ENCODE data around the gene KRT6B. TPM values are rescaled to one million over a fixed set of nuclear protein-coding genes. Genes with fewer than 3 reads are reported as not detected.

Gene KRT6B
- polyA plus RNA-seq, 4 donors, result 0.67 TPM; not detected in 3

DNA sequence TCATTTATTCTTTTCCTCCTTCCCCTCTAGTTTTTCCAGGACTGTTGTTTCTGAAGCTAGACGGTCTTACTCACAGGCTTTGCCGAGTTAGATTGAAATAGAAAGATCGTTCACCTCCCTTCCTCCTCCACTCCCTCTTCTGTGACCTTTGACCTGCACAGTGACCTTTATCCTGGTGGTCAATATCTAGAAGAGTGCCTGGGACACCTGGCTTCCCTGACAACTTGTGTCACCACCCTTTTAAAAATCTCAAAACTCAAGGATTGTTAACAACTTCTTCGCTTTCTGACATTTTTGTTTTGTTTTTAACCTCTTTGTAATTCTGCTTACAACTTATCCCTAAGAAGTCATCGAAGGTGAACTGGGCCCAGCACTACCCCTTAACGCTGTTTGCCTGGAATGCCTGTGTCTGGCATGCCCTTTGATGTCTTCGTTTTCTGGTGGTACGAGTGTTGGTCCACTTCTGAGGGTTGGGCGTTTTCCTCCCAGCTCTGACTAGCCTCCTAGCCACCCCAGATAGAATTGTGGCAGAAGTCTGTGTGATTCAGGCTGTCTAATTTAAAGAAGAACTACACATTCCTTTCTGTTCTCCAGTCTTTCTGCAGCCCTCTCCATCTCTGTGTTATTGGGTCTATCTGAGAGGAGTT, 15.0 kb downstream of the KRT6B start:
- Histone ChIP-seq H3K4me1 (ENCODE audit: control insufficient read depth in 3 of 3, insufficient read depth in 2 of 3, low read depth in 1 of 3, low read length in 2 of 3) (peaks cover 0 to 11% (median 5%) of the 10 kb centered on the region in 3 donors), H3K27ac (ENCODE audit: low read depth in 1 of 3, low read length in 2 of 3) (peak overlapping the region in 1 of 3 donors; percentile 27), H3K27me3 (ENCODE audit: control insufficient read depth in 3 of 3, insufficient read depth in 3 of 3, low read length in 3 of 3) (peaks cover 0 to 1% (median under 1%) of the 10 kb centered on the region in 3 donors), H3K36me3 (ENCODE audit: control insufficient read depth in 3 of 3, insufficient read depth in 2 of 3, low read depth in 1 of 3, low read length in 3 of 3) (no peaks in the 10 kb centered on the region), H3K4me3 (ENCODE audit: low read depth in 1 of 3, low read length in 3 of 3) (no peak overlapping the region), H3K9me3 (ENCODE audit: control insufficient read depth in 2 of 2, insufficient read depth in 1 of 2, low read depth in 1 of 2, low read length in 1 of 2) (no peaks in the 10 kb centered on the region)
- peak in 1 of 2 donors; percentile 73 for DNase-seq
- no peak for FAIRE-seq
- WGBS, 3 donors, result 44 to 61% (median 44%) methylated on average over 9 of the region's 9 CpGs

DNA sequence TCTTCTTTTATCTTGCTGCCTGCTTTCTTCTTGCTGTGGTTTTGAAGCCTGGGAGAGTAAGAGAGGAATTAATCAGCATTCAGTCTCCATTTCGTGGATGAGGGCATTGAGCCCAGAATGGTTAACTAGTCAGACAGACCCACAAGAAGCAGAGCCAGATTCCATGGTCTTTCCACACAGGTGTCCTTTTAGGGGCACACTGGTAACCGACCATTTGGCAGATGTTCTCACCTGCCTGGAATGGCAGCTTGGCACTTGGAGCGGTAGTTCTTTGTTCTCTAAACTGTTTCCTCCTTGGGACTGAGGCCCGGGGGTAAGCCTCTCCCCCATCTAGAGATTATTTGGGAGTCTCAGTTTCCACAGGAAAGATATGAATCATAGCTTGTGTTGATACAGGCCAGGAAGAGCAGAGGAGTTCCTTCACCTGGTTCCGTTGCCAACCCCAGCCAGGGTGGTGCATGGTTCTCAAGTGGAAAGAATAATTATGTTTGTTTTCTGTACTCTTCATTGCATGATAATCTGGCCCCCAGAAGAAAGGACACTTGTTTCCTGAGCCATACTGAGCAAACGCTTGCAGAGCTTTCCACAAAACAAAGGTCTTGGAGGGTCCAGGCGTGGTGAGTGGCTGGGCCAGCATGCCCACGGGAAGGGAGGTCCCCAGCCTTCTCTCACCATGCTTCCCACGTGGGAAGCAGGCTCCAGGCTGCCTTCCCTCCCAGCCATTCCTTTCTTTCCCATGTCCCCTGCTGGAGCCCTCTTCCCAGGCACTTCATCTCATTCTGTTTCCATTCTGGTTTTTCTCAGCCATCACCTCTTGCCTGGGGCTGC, 15.7 kb downstream of the KRT6B start:
- no peaks in the 10 kb centered on the region for H3K9me3 ChIP-seq (ENCODE audit: control insufficient read depth in 2 of 2, insufficient read depth in 1 of 2, low read depth in 1 of 2, low read length in 1 of 2)
- H3K4me1 ChIP-seq (ENCODE audit: control insufficient read depth in 3 of 3, insufficient read depth in 2 of 3, low read depth in 1 of 3, low read length in 2 of 3), result peaks cover 0 to 11% (median 5%) of the 10 kb centered on the region in 3 donors
- no peak overlapping the region for H3K27ac ChIP-seq (ENCODE audit: low read depth in 1 of 3, low read length in 2 of 3)
- no peaks in the 10 kb centered on the region for H3K36me3 ChIP-seq (ENCODE audit: control insufficient read depth in 3 of 3, insufficient read depth in 2 of 3, low read depth in 1 of 3, low read length in 3 of 3)
- FAIRE-seq (no peak), DNase-seq (no peak)
- H3K27me3 ChIP-seq (ENCODE audit: control insufficient read depth in 3 of 3, insufficient read depth in 3 of 3, low read length in 3 of 3), result peaks cover 0 to 5% (median 3%) of the 10 kb centered on the region in 3 donors
- 17 to 47% (median 33%) methylated on average over 9 of the region's 9 CpGs for WGBS, 3 donors
- H3K4me3 ChIP-seq (ENCODE audit: low read depth in 1 of 3, low read length in 3 of 3), result no peak overlapping the region

DNA sequence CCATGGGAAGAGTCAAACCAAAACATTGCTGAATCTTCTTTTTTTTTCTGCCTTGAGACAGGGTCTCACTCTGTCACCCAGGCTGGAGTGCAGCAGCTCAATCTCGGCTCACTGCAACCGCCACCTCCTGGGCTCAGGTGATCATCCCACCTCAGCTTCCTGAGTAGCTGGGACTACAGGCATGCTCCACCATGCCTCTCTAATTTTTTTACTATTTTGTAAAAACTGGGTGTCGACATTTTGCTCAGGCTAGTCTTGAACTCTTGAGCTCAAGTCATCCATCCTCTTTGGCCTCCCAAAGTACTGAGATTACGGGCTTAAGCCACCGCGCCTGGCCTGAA, 16.3 kb downstream of the KRT6B start:
- no peak overlapping the region for H3K27ac ChIP-seq (ENCODE audit: low read depth in 1 of 3, low read length in 2 of 3)

DNA sequence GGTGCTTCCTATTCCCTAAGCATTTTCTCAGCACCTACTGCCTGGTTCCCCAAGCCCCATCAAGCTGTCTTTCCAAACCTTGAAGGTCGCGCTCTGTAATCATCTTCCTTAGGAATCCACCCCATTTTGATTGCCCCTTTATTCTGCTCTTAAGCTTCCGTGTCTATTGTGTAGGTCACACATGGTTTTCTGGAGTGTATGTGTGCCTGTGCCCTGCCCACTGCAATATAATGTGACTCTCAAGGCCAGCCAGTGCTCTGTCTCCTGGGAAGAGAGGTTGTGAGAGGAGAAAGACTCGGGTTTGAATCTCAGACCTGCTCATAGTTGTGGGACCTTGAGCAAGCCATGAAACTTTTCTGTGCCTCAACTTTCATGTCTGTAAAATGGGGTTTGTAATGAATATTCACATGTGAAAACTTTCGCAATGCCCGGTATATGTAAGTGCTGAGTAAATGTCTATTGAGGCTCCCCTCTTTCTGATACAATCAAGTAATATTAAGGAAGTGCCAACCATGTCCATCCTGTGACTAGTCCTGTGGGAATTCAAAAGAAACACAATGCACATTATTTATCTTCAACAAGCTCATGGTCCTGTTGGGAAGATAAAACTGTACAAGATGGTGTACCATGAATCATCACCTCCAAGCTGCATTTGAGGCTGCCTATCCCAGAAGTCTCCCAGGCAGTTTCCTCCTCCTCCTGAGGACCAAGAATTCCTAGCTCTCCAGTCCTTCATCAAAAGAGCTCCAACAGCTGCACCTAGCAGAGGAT, 17.0 kb downstream of the KRT6B start:
- WGBS, 3 donors, result 89 to 93% (median 92%) methylated on average over 6 of the region's 6 CpGs
- FAIRE-seq, result no peak

More for the DNA sequence above, 16.3 kb downstream of the KRT6B start:
- Histone ChIP-seq H3K4me3 (ENCODE audit: low read depth in 1 of 3, low read length in 3 of 3) (no peak overlapping the region), H3K4me1 (ENCODE audit: control insufficient read depth in 3 of 3, insufficient read depth in 2 of 3, low read depth in 1 of 3, low read length in 2 of 3) (peaks cover 0 to 11% (median 5%) of the 10 kb centered on the region in 3 donors), H3K36me3 (ENCODE audit: control insufficient read depth in 3 of 3, insufficient read depth in 2 of 3, low read depth in 1 of 3, low read length in 3 of 3) (no peaks in the 10 kb centered on the region), H3K27me3 (ENCODE audit: control insufficient read depth in 3 of 3, insufficient read depth in 3 of 3, low read length in 3 of 3) (peaks cover 0 to 8% (median 3%) of the 10 kb centered on the region in 3 donors), H3K9me3 (ENCODE audit: control insufficient read depth in 2 of 2, insufficient read depth in 1 of 2, low read depth in 1 of 2, low read length in 1 of 2) (no peaks in the 10 kb centered on the region)
- FAIRE-seq (no peak), DNase-seq (no peak)
- WGBS, 3 donors, result 76 to 89% (median 87%) methylated on average over 6 of the region's 6 CpGs

DNA sequence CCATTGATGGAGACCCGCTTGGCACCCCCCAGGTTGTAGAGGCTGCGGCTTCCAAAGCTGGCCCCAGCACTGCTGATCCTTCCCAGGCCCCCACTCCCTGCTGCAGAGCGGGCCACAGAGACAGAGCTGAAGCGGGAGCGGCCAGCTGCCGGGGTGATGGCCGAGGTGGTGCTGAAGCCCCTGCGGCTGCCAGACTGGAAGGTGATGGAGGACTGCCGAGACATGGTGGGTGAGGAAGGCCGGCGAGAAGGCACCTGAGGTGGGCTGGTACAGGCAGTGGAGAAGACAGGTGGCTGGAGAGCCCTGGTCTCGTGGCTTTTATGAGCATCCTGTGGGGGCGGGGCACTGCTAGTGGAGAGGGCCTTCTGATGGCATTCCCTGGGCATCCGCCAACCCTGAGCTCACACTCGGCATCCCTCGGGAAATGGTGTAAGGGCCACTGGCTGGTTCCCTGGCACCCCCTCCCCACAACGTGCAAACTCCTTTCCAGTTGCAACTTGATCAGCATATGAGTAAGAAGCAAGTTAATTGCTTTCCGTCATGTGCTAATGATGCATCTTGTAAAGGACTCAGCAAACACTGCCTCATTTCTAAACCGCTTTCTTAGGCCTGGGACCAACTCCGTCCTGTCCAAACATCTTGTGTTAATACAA, 17.7 kb downstream of the KRT6B start, which contains the start of gene KRT75:
KRT75 (minus strand) TSS at position 291 of the 653 bp plus-strand sequence; CDS start at position 224, 67 bp downstream.
- Histone ChIP-seq H3K9me3 (ENCODE audit: control insufficient read depth in 2 of 2, insufficient read depth in 1 of 2, low read depth in 1 of 2, low read length in 1 of 2) (no peaks in the 10 kb centered on the region), H3K4me1 (ENCODE audit: control insufficient read depth in 3 of 3, insufficient read depth in 2 of 3, low read depth in 1 of 3, low read length in 2 of 3) (peaks cover 0 to 11% (median 5%) of the 10 kb centered on the region in 3 donors), H3K36me3 (ENCODE audit: control insufficient read depth in 3 of 3, insufficient read depth in 2 of 3, low read depth in 1 of 3, low read length in 3 of 3) (no peaks in the 10 kb centered on the region), H3K27me3 (ENCODE audit: control insufficient read depth in 3 of 3, insufficient read depth in 3 of 3, low read length in 3 of 3) (peaks cover 0 to 11% (median 3%) of the 10 kb centered on the region in 3 donors), H3K4me3 (ENCODE audit: low read depth in 1 of 3, low read length in 3 of 3) (no peak within 1 kb of the TSS), H3K27ac (ENCODE audit: low read depth in 1 of 3, low read length in 2 of 3) (no peak within 1 kb of the TSS)
- FAIRE-seq, result no peak
- DNase-seq, result no peak
- WGBS, 3 donors, result 82 to 85% (median 84%) methylated on average over 20 of the region's 20 CpGs

More for the DNA sequence above, 17.0 kb downstream of the KRT6B start:
- peaks cover 0 to 8% (median 3%) of the 10 kb centered on the region in 3 donors for H3K27me3 ChIP-seq (ENCODE audit: control insufficient read depth in 3 of 3, insufficient read depth in 3 of 3, low read length in 3 of 3)
- H3K27ac ChIP-seq (ENCODE audit: low read depth in 1 of 3, low read length in 2 of 3), result no peak overlapping the region
- H3K9me3 ChIP-seq (ENCODE audit: control insufficient read depth in 2 of 2, insufficient read depth in 1 of 2, low read depth in 1 of 2, low read length in 1 of 2), result no peaks in the 10 kb centered on the region
- no peaks in the 10 kb centered on the region for H3K36me3 ChIP-seq (ENCODE audit: control insufficient read depth in 3 of 3, insufficient read depth in 2 of 3, low read depth in 1 of 3, low read length in 3 of 3)
- H3K4me3 ChIP-seq (ENCODE audit: low read depth in 1 of 3, low read length in 3 of 3), result no peak overlapping the region
- H3K4me1 ChIP-seq (ENCODE audit: control insufficient read depth in 3 of 3, insufficient read depth in 2 of 3, low read depth in 1 of 3, low read length in 2 of 3), result peaks cover 0 to 11% (median 5%) of the 10 kb centered on the region in 3 donors
- no peak for DNase-seq

DNA sequence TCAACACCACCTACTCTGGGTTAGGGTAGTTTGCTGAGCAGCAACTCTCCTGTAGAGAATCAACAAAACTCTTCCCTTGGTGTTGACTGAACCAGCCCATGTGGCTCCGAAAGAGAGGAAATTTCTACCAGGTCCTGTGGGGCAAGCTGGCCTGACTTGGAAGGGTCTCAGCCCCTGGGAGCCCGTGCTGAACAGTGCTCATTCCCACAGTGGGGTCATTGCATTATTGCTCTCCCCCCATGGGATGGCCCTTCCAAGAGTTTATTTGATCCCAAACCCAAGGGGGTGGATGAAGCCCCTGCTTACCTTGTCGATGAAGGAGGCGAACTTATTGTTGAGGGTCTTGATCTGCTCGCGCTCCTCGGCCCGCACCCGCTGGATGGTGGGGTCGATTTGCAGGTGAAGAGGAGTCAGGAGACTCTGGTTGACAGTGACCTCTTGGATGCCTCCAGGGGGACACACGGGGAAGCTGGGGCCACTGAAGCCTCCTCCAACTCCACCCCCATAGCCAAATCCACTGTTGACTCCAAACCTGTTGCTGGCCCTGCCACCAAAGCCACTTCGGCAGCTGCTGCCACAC, 18.4 kb downstream of the KRT6B start:
- no peak for FAIRE-seq

DNA sequence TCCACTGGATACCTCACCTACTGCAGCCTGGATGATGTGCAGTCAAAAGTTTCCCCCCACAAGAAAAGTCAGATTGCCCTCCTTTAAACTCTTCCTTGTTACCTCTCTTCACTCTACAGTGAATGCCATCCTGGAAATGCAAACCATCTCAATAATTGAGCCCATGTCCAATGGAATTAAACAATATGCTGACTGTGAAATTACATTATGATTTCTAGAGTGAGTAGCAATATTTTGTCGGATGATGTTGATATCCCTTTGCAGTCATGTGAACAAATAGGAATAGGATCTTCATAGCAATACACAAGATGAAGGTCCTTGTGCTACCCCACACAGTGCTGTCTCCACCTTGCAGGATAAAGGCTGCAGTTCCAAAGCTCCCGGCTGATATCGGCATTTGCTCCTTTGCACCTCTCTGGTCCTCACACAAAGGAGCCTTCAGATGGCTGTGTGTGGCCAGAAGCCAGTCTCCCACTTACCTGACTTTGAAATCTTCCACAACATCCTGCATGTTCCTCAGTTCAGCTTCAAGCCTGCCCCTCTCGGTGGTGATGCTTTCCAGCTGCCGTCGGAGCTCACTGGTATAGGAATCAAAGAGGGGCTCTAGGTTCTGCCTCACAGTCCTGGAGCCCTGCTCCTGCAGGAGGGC, 19.3 kb downstream of the KRT6B start:
- no peak overlapping the region for H3K27ac ChIP-seq (ENCODE audit: low read depth in 1 of 3, low read length in 2 of 3)
- 89 to 93% (median 93%) methylated on average over 6 of the region's 6 CpGs for WGBS, 3 donors
- peaks cover 0 to 9% (median 5%) of the 10 kb centered on the region in 3 donors for H3K4me1 ChIP-seq (ENCODE audit: control insufficient read depth in 3 of 3, insufficient read depth in 2 of 3, low read depth in 1 of 3, low read length in 2 of 3)
- H3K9me3 ChIP-seq (ENCODE audit: control insufficient read depth in 2 of 2, insufficient read depth in 1 of 2, low read depth in 1 of 2, low read length in 1 of 2), result no peaks in the 10 kb centered on the region
- no peak for FAIRE-seq
- no peaks in the 10 kb centered on the region for H3K36me3 ChIP-seq (ENCODE audit: control insufficient read depth in 3 of 3, insufficient read depth in 2 of 3, low read depth in 1 of 3, low read length in 3 of 3)
- H3K4me3 ChIP-seq (ENCODE audit: low read depth in 1 of 3, low read length in 3 of 3), result no peak overlapping the region
- DNase-seq, result no peak
- peaks cover 0 to 14% (median 3%) of the 10 kb centered on the region in 3 donors for H3K27me3 ChIP-seq (ENCODE audit: control insufficient read depth in 3 of 3, insufficient read depth in 3 of 3, low read length in 3 of 3)

More for the DNA sequence above, 18.4 kb downstream of the KRT6B start:
- Histone ChIP-seq H3K4me3 (ENCODE audit: low read depth in 1 of 3, low read length in 3 of 3) (no peak overlapping the region), H3K27me3 (ENCODE audit: control insufficient read depth in 3 of 3, insufficient read depth in 3 of 3, low read length in 3 of 3) (peaks cover 0 to 14% (median 3%) of the 10 kb centered on the region in 3 donors), H3K9me3 (ENCODE audit: control insufficient read depth in 2 of 2, insufficient read depth in 1 of 2, low read depth in 1 of 2, low read length in 1 of 2) (no peaks in the 10 kb centered on the region), H3K27ac (ENCODE audit: low read depth in 1 of 3, low read length in 2 of 3) (no peak overlapping the region), H3K36me3 (ENCODE audit: control insufficient read depth in 3 of 3, insufficient read depth in 2 of 3, low read depth in 1 of 3, low read length in 3 of 3) (no peaks in the 10 kb centered on the region), H3K4me1 (ENCODE audit: control insufficient read depth in 3 of 3, insufficient read depth in 2 of 3, low read depth in 1 of 3, low read length in 2 of 3) (peaks cover 0 to 9% (median 5%) of the 10 kb centered on the region in 3 donors)
- WGBS, 3 donors, result 91 to 94% (median 93%) methylated on average over 12 of the region's 12 CpGs
- no peak for DNase-seq
